Endothelial cell of umbilical vein (primary cell): Measurements from ENCODE around the gene WNK4. TPM values are rescaled to one million over a fixed set of nuclear protein-coding genes. Genes with fewer than 3 reads are reported as not detected.

Source experiments
- BruUV-seq: library from RNA; stranded (reverse); fragments of 400-500 nt; replicated peaks from 2 replicates; lab custom pipeline; 2021; lab: Mats Ljungman, UMichigan
- CTCF ChIA-PET: fragments of 300-600, 350-600 bp; sonication (Branson Sonifier 250); formaldehyde crosslinking; loops from one replicate; lab custom pipeline; 2021; ENCODE audit warnings: antibody characterized with exemption, inconsistent platforms; lab: Charles Lee
- POLR2A ChIA-PET: fragments of 300-600, 350-600 bp; sonication (Branson Sonifier 250); formaldehyde crosslinking; loops from one replicate; lab custom pipeline; 2021; ENCODE audit warnings: antibody characterized with exemption, inconsistent platforms; lab: Charles Lee
- DNase-seq: peaks from one replicate; pipeline ENCODE4 v3.0.0-alpha.2; 2011; ENCODE audit warnings: low read depth, low spot score
- FAIRE-seq: peaks from 2 replicates; lab custom pipeline; 2011; peaks lifted over from hg19 to GRCh38; lab: Jason Lieb, UNC
- H2AFZ ChIP-seq: 2 replicates; pipeline ENCODE4 v1.6.0; 2012; ENCODE audit warnings: low read depth, low read length, control low read depth, inconsistent platforms
- H3K27ac ChIP-seq: 2 replicates; pipeline ENCODE4 v1.5.1; 2011; ENCODE audit warnings: low read depth, mild to moderate bottlenecking, control low read depth, low read length, moderate library complexity; ENCODE audit not compliant: insufficient read depth
- H3K27me3 ChIP-seq, 2 experiments: 2 replicates each; pipeline versions ENCODE4 v1.6.0 to v1.6.1; 2011; ENCODE audit warnings: low read length in 2 of 2, mixed read lengths in 1 of 2; ENCODE audit not compliant: control insufficient read depth in 2 of 2, insufficient read depth in 2 of 2
- H3K36me3 ChIP-seq, 2 experiments: 2 replicates in 1 of 2; 3 replicates in 1 of 2; pipeline ENCODE4 v1.5.1; 2011; ENCODE audit warnings: low read length in 2 of 2, mild to moderate bottlenecking in 1 of 2, moderate library complexity in 1 of 2; ENCODE audit not compliant: control insufficient read depth in 2 of 2, insufficient read depth in 2 of 2; ENCODE audit errors: extremely low read depth in 1 of 2
- H3K4me1 ChIP-seq: 3 replicates; pipeline ENCODE4 v1.5.1; 2011; ENCODE audit warnings: mild to moderate bottlenecking, low read length; ENCODE audit not compliant: control insufficient read depth, insufficient read depth; ENCODE audit errors: extremely low read depth
- H3K4me2 ChIP-seq: 2 replicates; pipeline ENCODE4 v1.6.1; 2011; ENCODE audit warnings: low read length, control low read depth, mixed read lengths; ENCODE audit not compliant: insufficient read depth
- H3K4me3 ChIP-seq, 3 experiments: fragments of 200-600 bp in 1 of 3; sonication (generic), shearing (Covaris generic) in 1 of 3; replicated peaks in 1 of 3; 2 replicates each; pipeline ENCODE4 v1.5.1; 2011 to 2016; ENCODE audit warnings: control low read depth in 3 of 3, low read length in 3 of 3, mild to moderate bottlenecking in 2 of 3, inconsistent platforms in 1 of 3, low read depth in 1 of 3, moderate library complexity in 1 of 3; ENCODE audit not compliant: insufficient read depth in 1 of 3
- H3K79me2 ChIP-seq: 2 replicates; pipeline ENCODE4 v1.6.0; 2012; ENCODE audit warnings: low read length, inconsistent platforms; ENCODE audit not compliant: control insufficient read depth, insufficient read depth
- H3K9ac ChIP-seq: replicated peaks from 2 replicates; pipeline ENCODE3; 2011; ENCODE audit warnings: low read length, control low read depth; ENCODE audit not compliant: insufficient read depth; ENCODE audit errors: extremely low read depth
- H3K9me1 ChIP-seq: replicated peaks from 3 replicates; pipeline ENCODE4 v1.6.0; 2011; ENCODE audit warnings: mild to moderate bottlenecking, low read length; ENCODE audit not compliant: control insufficient read depth, insufficient read depth; ENCODE audit errors: extremely low read depth
- H3K9me3 ChIP-seq: replicated peaks from 2 replicates; pipeline ENCODE4 v1.5.1; 2012; ENCODE audit warnings: low read length, inconsistent platforms; ENCODE audit not compliant: control insufficient read depth, insufficient read depth
- H4K20me1 ChIP-seq: replicated peaks from 2 replicates; pipeline ENCODE3; 2011; ENCODE audit warnings: mild to moderate bottlenecking, low read length; ENCODE audit not compliant: control insufficient read depth, insufficient read depth; ENCODE audit errors: extremely low read depth
- CTCF ChIP-seq, 2 donors: IDR thresholded peaks; 1 replicate in 1 of 2; 2 replicates in 1 of 2; pipeline ENCODE4 v1.5.1; 2011; ENCODE audit warnings: low read length in 2 of 2, mild to moderate bottlenecking in 2 of 2, moderate library complexity in 2 of 2, control low read depth in 1 of 2, inconsistent platforms in 1 of 2, low read depth in 1 of 2; ENCODE audit not compliant: insufficient read depth in 1 of 2; ENCODE audit errors: extremely low read depth in 1 of 2
- EZH2 ChIP-seq: IDR thresholded peaks from 2 replicates; pipeline ENCODE4 v1.6.1; 2012; ENCODE audit warnings: borderline replicate concordance, low read depth, mild to moderate bottlenecking, moderate library complexity, low read length, inconsistent platforms; ENCODE audit not compliant: severe bottlenecking
- FOS ChIP-seq: IDR thresholded peaks from 2 replicates; pipeline ENCODE4 v1.6.1; 2011; ENCODE audit warnings: mild to moderate bottlenecking, low read length, moderate library complexity, borderline replicate concordance; ENCODE audit not compliant: insufficient read depth
- GATA2 ChIP-seq: IDR thresholded peaks from 2 replicates; pipeline ENCODE4 v1.7.0; 2011; ENCODE audit warnings: low read depth, mild to moderate bottlenecking, moderate library complexity, mixed read lengths, low read length; ENCODE audit not compliant: insufficient read length, insufficient read depth
- JUN ChIP-seq: IDR thresholded peaks from 2 replicates; pipeline ENCODE4 v1.6.1; 2011; ENCODE audit warnings: borderline replicate concordance, low read depth; ENCODE audit not compliant: insufficient read length, insufficient read depth
- MAX ChIP-seq: IDR thresholded peaks from 2 replicates; pipeline ENCODE4 v1.6.1; 2011; ENCODE audit not compliant: insufficient read depth, insufficient read length
- MYC ChIP-seq: IDR thresholded peaks from one replicate; pipeline ENCODE4 v1.6.1; 2011; ENCODE audit warnings: mild to moderate bottlenecking, low read depth, low read length
- POLR2A ChIP-seq: IDR thresholded peaks from 2 replicates; pipeline ENCODE4 v1.6.1; 2012; ENCODE audit warnings: low read depth, mild to moderate bottlenecking, control low read depth, low read length
- dilution Hi-C: fragments of 300-500 bp; cut with MboI; formaldehyde crosslinking; loops from one replicate; pipeline ENCODE4 v1.15.0; 2019; ENCODE audit warnings: low sequenced_read_pairs; ENCODE audit not compliant: extremely low pct_ligation_motif_present
- intact Hi-C: fragments of 100-400 bp; cut with micrococcal nuclease; formaldehyde crosslinking; loops from one replicate; pipeline ENCODE4 v1.10.0; 2022
- polyA plus RNA-seq, 4 experiments: library from polyadenylated mRNA; depleted of rRNA in 3 of 4; stranded (reverse) in 3 of 4; unstranded in 1 of 4; fragments of >200 nt; gene quantifications; 2 replicates each; pipeline versions ENCODE4 v1.2.1 to v1.2.3, GENCODE V29; 2011 to 2012; ENCODE audit warnings: missing spikeins in 1 of 4
- total RNA-seq: library from RNA; stranded (reverse); gene quantifications from 2 replicates; pipeline ENCODE4 v1.2.3, GENCODE V29; 2021

Gene WNK4
- total and polyA plus RNA-seq, 2 donors (not counting 3 experiments of a cell fraction or from before 2014, with no cell fraction given): 0.84 to 1.9 TPM

GRCh38 chr17:42787266-42787665, 6.9 kb downstream of the WNK4 start:
- H3K27me3 ChIP-seq: peaks cover 9 to 13% of the 10 kb centered on the region in 2 experiments
- no peak overlapping the region for H3K4me3 ChIP-seq
- no peaks in the 10 kb centered on the region for H4K20me1 ChIP-seq
- ChIA-PET POLR2A (no interaction called here), CTCF (interaction anchor here (1.0 to 1.5 kb wide), 3 partner anchors 10 to 33 kb away, joined by 3 to 6 read pairs (median 4); no protein-coding TSS in a partner anchor)
- DNase-seq (no peak), FAIRE-seq (no peak)
- H3K27ac ChIP-seq: no peak overlapping the region
- dilution Hi-C loops: no loop called here
- TF ChIP-seq JUN (no peak), FOS (no peak), POLR2A (no peak), GATA2 (no peak), MYC (no peak), EZH2 (no peak), CTCF (IDR thresholded peaks at IDR 0.05; ENCODE audit: extremely low read depth in 1 of 2, insufficient read depth in 1 of 2, low read depth in 1 of 2, low read length in 2 of 2) (no peak), MAX (no peak)
- H3K4me1 ChIP-seq: peaks cover 27% of the 10 kb centered on the region
- no peaks in the 10 kb centered on the region for H3K9me1 ChIP-seq
- H3K9ac ChIP-seq: no peak overlapping the region
- no peaks in the 10 kb centered on the region for H3K79me2 ChIP-seq
- H2AFZ ChIP-seq: no peak overlapping the region
- intact Hi-C loops: no loop called here
- H3K4me2 ChIP-seq: no peak overlapping the region
- no TSS peak for BruUV-seq
- no peaks in the 10 kb centered on the region for H3K36me3 ChIP-seq
- no peaks in the 10 kb centered on the region for H3K9me3 ChIP-seq
